CD4-positive, CD25-positive, alpha-beta regulatory T cell (primary cell): ENCODE measurements around the gene P3H2. TPM values are rescaled to one million over a fixed set of nuclear protein-coding genes. Genes with fewer than 3 reads are reported as not detected.
"Not testable (repeated sequence)": the region's sequence is repeated elsewhere in the genome, so short reads cannot be mapped to it uniquely, and the experiment has no call there.

ENCODE experiments used
- ATAC-seq, 2 donors: fragments of 150-1000 bp; cut with Tn5 transposase; one replicate each; pipeline ENCODE4 v1.10.0; 2021; ENCODE audit warnings: low read depth in 2 of 2, moderate number of reproducible peaks in 2 of 2, moderate library complexity in 1 of 2
- DNase-seq, 3 donors: peaks; one replicate each; pipeline versions ENCODE4 v3.0.0 to v3.0.0-alpha.2; 2012 to 2022; ENCODE audit warnings: mixed read lengths in 1 of 3
- H3K27ac ChIP-seq: one replicate; pipeline ENCODE4 v1.7.0; 2013; ENCODE audit warnings: mild to moderate bottlenecking, low read length; ENCODE audit not compliant: insufficient read depth, poor library complexity, severe bottlenecking
- H3K27me3 ChIP-seq: one replicate; pipeline ENCODE4 v1.7.0; 2013; ENCODE audit warnings: low read length; ENCODE audit not compliant: control insufficient read depth, insufficient read depth
- H3K36me3 ChIP-seq: one replicate; pipeline ENCODE4 v1.7.0; 2013; ENCODE audit warnings: mild to moderate bottlenecking, low read length, moderate library complexity; ENCODE audit not compliant: control insufficient read depth, insufficient read depth
- H3K4me1 ChIP-seq: 2 replicates; pipeline ENCODE4 v1.7.0; 2013; ENCODE audit warnings: mild to moderate bottlenecking, low read length; ENCODE audit not compliant: insufficient read depth, control insufficient read depth, poor library complexity, severe bottlenecking
- H3K4me3 ChIP-seq: one replicate; pipeline ENCODE4 v1.7.0; 2013; ENCODE audit warnings: low read depth, mild to moderate bottlenecking, low read length, moderate library complexity
- H3K9me3 ChIP-seq, 2 experiments: 1 replicate in 1 of 2; 2 replicates in 1 of 2; pipeline ENCODE4 v1.7.0; 2013; ENCODE audit warnings: low read length in 2 of 2, mild to moderate bottlenecking in 1 of 2, moderate library complexity in 1 of 2; ENCODE audit not compliant: control insufficient read depth in 2 of 2
- H3K27ac Mint-ChIP-seq, 3 donors: one replicate each; pipeline ENCODE4 v1.8.0; 2020 to 2022; ENCODE audit warnings: mild to moderate bottlenecking in 3 of 3, mixed read lengths in 3 of 3, moderate library complexity in 2 of 3
- H3K27me3 Mint-ChIP-seq: one replicate; pipeline ENCODE4 v1.8.0; 2022; ENCODE audit warnings: mild to moderate bottlenecking, mixed read lengths
- H3K36me3 Mint-ChIP-seq: one replicate; pipeline ENCODE4 v1.8.0; 2020; ENCODE audit warnings: mixed read lengths
- H3K4me1 Mint-ChIP-seq, 4 donors: one replicate each; pipeline ENCODE4 v1.8.0; 2020 to 2022; ENCODE audit warnings: mixed read lengths in 4 of 4, mild to moderate bottlenecking in 1 of 4
- H3K4me3 Mint-ChIP-seq, 4 donors: one replicate each; pipeline ENCODE4 v1.8.0; 2020 to 2022; ENCODE audit warnings: mild to moderate bottlenecking in 4 of 4, mixed read lengths in 4 of 4, moderate library complexity in 3 of 4
- H3K9me3 Mint-ChIP-seq, 7 donors: one replicate each; pipeline ENCODE4 v1.8.0; 2020 to 2022; ENCODE audit warnings: mixed read lengths in 7 of 7, mild to moderate bottlenecking in 3 of 7, moderate library complexity in 2 of 7
- polyA plus RNA-seq, 4 donors: library from polyadenylated mRNA; unstranded; fragments of 300-500 nt; fragmentation: Illumina TruSeq; gene quantifications; one replicate each; pipeline ENCODE4 v1.2.3, GENCODE V29; 2021
- total RNA-seq: library from RNA; stranded (reverse); gene quantifications from one replicate; pipeline ENCODE4 v1.2.3, GENCODE V29; 2022

Gene P3H2
- total and polyA plus RNA-seq, 5 donors from 2014 or later, result not detected

DNA sequence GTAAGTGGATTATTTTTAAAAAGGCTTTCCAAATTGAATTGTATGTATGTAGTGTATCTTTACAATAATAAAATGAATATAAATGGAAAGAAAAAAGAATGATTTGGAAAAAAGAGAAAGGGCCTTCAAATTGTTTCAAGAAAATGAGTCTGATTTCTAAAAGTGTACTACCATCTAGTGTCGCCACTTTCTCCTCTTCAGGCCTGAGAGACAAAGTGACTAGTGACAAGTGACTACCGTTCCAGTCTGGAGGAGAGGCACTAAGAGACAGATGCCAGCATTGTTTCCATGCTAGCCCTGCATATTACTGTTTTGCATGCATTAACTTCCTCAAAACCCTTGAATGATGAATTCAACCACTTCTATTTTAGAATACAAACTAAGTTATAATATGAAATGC, 39.3 kb downstream of the P3H2 start:
- ATAC-seq (no peak), DNase-seq (no peak)
- no peaks in the 10 kb centered on the region for H3K27me3 Mint-ChIP-seq
- no peak overlapping the region for H3K4me3 Mint-ChIP-seq
- H3K36me3 Mint-ChIP-seq, result no peaks in the 10 kb centered on the region
- no peaks in the 10 kb centered on the region for H3K9me3 Mint-ChIP-seq
- Histone ChIP-seq H3K4me1 (no peaks in the 10 kb centered on the region), H3K4me3 (no peak overlapping the region), H3K36me3 (no peaks in the 10 kb centered on the region), H3K27ac (no peak overlapping the region), H3K9me3 (no peaks in the 10 kb centered on the region), H3K27me3 (peaks cover 2% of the 10 kb centered on the region)
- H3K27ac Mint-ChIP-seq, result no peak overlapping the region
- H3K4me1 Mint-ChIP-seq, result no peaks in the 10 kb centered on the region

GRCh38 chr3:190079173-190079572, 41.5 kb downstream of the P3H2 start:
- H3K4me1 Mint-ChIP-seq, H3K9me3 Mint-ChIP-seq, H3K4me3 ChIP-seq, H3K27ac ChIP-seq, H3K4me3 Mint-ChIP-seq, H3K27me3 Mint-ChIP-seq, DNase-seq, ATAC-seq, H3K4me1 ChIP-seq, H3K36me3 ChIP-seq, H3K9me3 ChIP-seq, H3K27ac Mint-ChIP-seq, H3K27me3 ChIP-seq, H3K36me3 Mint-ChIP-seq: not testable (repeated sequence)

DNA sequence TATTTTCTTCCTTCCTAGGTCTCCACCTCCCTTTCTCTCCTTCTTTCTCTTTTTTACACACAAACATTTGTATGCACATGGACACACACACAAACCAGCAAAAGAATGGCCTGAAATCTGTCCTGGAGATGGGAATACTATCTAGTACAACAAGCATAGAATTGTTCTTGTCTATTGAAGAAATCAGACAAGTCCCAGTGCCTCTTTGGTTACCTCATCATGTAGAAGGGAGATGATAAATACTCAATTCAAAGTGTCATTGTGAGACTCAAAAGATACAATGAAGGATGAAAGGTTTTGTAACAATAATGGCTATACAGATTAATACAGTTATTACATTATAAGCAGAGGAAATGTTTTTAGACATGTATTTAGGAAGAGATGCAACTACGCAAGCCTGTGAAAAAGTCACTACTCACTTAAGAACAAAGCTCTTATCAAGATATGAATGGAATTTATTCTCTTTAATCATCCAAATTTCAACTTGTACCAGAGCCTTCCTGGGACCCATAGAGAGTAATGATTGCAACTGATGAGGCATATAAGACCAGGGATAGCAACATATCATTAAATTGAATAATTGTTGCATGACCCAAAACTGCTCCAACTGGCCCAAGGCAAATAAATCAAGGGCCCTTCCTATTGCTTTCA, 43.2 kb downstream of the P3H2 start:
- Histone ChIP-seq H3K9me3 (no peaks in the 10 kb centered on the region), H3K4me3 (no peak overlapping the region), H3K27ac (no peak overlapping the region), H3K36me3 (no peaks in the 10 kb centered on the region), H3K4me1 (no peaks in the 10 kb centered on the region), H3K27me3 (peaks cover 4% of the 10 kb centered on the region)
- H3K9me3 Mint-ChIP-seq, result no peaks in the 10 kb centered on the region
- H3K4me3 Mint-ChIP-seq, result no peak overlapping the region
- ATAC-seq, result no peak
- H3K4me1 Mint-ChIP-seq, result no peaks in the 10 kb centered on the region
- no peaks in the 10 kb centered on the region for H3K36me3 Mint-ChIP-seq
- DNase-seq, result no peak
- no peak overlapping the region for H3K27ac Mint-ChIP-seq
- H3K27me3 Mint-ChIP-seq, result no peaks in the 10 kb centered on the region

DNA sequence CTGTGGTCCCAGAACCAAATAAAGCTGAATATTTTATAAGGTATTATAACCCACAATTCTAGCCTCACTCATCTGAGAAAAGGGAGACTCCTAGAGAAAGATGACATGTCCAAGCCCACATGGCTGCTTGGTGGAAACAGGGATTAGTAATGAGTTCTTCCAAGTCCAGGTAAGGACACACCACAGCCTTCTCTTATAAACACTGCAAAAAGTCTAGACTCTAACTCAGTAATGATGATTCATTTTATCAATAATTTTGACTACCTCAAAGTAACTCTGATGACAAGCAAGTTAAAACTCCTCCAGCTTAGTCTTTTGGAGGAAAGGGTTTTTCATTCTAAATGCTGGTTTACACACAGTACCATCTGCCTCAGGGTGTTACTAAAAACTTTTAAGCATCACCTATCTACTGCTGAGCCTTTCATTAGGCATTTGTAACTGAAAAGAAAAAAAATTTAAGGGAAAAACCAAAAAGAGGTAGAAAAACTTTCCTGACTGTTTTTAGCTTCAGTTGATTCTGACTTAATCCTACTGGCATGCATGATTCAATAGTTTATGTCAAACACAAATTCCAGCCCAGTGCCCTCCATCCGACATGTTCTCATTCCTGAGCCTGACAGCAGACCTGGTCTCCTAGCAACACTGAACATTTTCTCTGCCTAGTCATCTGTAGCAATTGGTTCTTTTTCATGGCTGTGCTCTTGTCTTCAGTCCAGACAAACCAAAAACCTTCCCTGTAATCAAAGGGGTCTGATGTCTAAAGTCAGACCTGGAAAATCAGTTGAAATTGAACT, 43.9 kb downstream of the P3H2 start:
- Histone ChIP-seq H3K4me3 (no peak overlapping the region), H3K9me3 (no peaks in the 10 kb centered on the region), H3K27ac (no peak overlapping the region), H3K4me1 (no peaks in the 10 kb centered on the region), H3K27me3 (peaks cover 4% of the 10 kb centered on the region), H3K36me3 (no peaks in the 10 kb centered on the region)
- Mint-ChIP-seq H3K4me1 (no peaks in the 10 kb centered on the region), H3K9me3 (no peaks in the 10 kb centered on the region), H3K27ac (no peak overlapping the region), H3K4me3 (no peak overlapping the region), H3K27me3 (no peaks in the 10 kb centered on the region), H3K36me3 (no peaks in the 10 kb centered on the region)
- ATAC-seq (no peak), DNase-seq (no peak)

DNA sequence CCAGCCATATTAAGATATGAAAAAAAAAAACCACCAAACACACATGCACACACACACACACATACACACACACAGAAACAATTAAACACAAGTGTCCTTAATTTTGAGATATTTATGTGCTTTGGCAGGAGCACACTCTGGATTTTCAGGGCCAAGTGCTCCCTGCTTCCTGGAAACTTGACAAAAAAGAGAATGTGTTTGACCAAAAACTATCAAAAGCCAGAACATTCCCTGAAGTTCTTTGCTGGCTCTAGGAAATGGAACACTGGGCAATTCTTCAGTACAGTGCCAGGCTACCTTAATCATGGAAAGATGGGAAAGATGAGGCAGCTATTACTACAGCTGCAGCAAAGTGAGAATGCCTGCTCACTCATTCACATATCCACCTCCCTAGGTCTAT, 44.6 kb downstream of the P3H2 start:
- Mint-ChIP-seq H3K27ac (peak overlapping the region in 1 of 3 donors; percentile 26), H3K36me3 (no peaks in the 10 kb centered on the region), H3K9me3 (no peaks in the 10 kb centered on the region), H3K4me1 (no peaks in the 10 kb centered on the region), H3K27me3 (no peaks in the 10 kb centered on the region), H3K4me3 (no peak overlapping the region)
- DNase-seq (no peak), ATAC-seq (no peak)
- Histone ChIP-seq H3K4me3 (no peak overlapping the region), H3K27me3 (peaks cover 4% of the 10 kb centered on the region), H3K36me3 (no peaks in the 10 kb centered on the region), H3K9me3 (no peaks in the 10 kb centered on the region), H3K27ac (no peak overlapping the region), H3K4me1 (no peaks in the 10 kb centered on the region)

- DNase-seq (no peak), ATAC-seq (no peak)
- Histone ChIP-seq H3K27me3 (peaks cover 4% of the 10 kb centered on the region), H3K36me3 (no peaks in the 10 kb centered on the region), H3K9me3 (no peaks in the 10 kb centered on the region), H3K27ac (no peak overlapping the region), H3K4me3 (no peak overlapping the region), H3K4me1 (no peaks in the 10 kb centered on the region)
- Mint-ChIP-seq H3K27me3 (no peaks in the 10 kb centered on the region), H3K4me3 (no peak overlapping the region), H3K36me3 (no peaks in the 10 kb centered on the region), H3K9me3 (peaks cover 0 to 2% (median 0%) of the 10 kb centered on the region in 7 donors), H3K27ac (no peak overlapping the region), H3K4me1 (no peaks in the 10 kb centered on the region)
These were observed 45.9 kb downstream of the P3H2 start for GRCh38 chr3:190074817-190075216.

DNA sequence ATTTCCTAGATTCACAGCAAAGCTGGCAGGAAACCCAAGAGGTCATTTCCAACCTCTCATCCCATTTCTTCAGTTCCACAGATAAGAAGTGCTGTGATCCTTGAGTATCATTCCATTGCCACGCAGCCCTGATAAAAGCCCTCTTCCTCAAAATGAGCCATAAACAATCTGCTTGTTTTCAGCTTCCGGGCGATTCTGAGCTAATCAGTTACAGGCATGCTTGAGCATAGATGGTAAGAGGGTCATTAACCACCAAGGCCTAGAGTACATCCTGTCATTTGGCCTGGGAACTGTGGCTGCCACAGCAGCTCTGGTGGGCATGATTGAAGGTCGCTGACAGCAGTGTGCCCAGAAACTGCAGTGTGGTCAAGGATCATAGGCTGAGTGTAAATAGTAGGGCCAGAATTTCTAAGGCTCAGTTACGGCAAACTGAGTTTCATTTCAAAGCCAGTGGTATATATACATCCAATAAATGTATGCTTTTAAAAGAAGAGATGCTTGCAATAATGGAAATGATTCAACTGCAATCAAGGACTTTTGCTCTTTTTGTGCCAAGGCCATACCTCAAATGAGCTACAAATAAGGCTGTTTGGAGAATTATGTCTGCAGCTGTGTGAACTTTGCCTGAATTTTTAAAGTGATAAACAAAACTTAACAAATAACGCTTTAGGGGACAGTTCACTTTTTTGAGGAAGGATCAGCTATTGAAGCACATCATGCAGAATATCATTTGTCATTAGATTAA, 47.3 kb downstream of the P3H2 start:
- H3K4me3 Mint-ChIP-seq, result no peak overlapping the region
- no peaks in the 10 kb centered on the region for H3K4me1 Mint-ChIP-seq
- peaks cover 4% of the 10 kb centered on the region for H3K27me3 ChIP-seq
- H3K9me3 Mint-ChIP-seq, result peaks cover 0 to 2% (median 0%) of the 10 kb centered on the region in 7 donors
- H3K36me3 Mint-ChIP-seq, result no peaks in the 10 kb centered on the region
- no peak overlapping the region for H3K27ac ChIP-seq
- H3K9me3 ChIP-seq, result no peaks in the 10 kb centered on the region
- H3K4me3 ChIP-seq, result no peak overlapping the region
- H3K27me3 Mint-ChIP-seq, result no peaks in the 10 kb centered on the region
- no peak overlapping the region for H3K27ac Mint-ChIP-seq
- no peaks in the 10 kb centered on the region for H3K4me1 ChIP-seq
- no peak for DNase-seq
- ATAC-seq, result no peak
- no peaks in the 10 kb centered on the region for H3K36me3 ChIP-seq
